Adrenal gland (tissue), 5 donors: ENCODE results near the gene B4GALT7.

Experiments used
- POLR2A ChIP-seq, 2 donors: fragments of 450-650 bp; IDR thresholded peaks; one replicate each; pipeline ENCODE4 v1.6.1; 2017; ENCODE audit warnings: antibody characterized with exemption in 2 of 2, mild to moderate bottlenecking in 2 of 2, moderate library complexity in 1 of 2
- TF ChIP-seq, protein P1 (sequence below), 6 experiments: fragments of 450-650 bp in 4 of 6; fragments of 200-600 bp in 2 of 6; sonication (generic) in 1 of 6; IDR thresholded peaks; 1 replicate in 5 of 6; 2 replicates in 1 of 6; pipeline versions ENCODE4 v1.5.1 to v1.8.0; 2016 to 2021; ENCODE audit warnings: antibody characterized with exemption in 6 of 6, mild to moderate bottlenecking in 2 of 6, moderate library complexity in 1 of 6
- donor health status: DM: no; HTN: no; CAD: no.

DNA sequence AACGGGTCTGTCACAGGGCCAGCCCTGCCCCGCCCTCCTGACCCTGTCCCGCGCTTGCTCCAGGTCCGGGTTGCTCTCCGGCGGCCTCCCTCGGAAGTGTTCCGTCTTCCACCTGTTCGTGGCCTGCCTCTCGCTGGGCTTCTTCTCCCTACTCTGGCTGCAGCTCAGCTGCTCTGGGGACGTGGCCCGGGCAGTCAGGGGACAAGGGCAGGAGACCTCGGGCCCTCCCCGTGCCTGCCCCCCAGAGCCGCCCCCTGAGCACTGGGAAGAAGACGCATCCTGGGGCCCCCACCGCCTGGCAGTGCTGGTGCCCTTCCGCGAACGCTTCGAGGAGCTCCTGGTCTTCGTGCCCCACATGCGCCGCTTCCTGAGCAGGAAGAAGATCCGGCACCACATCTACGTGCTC is 4.2 kb downstream of the B4GALT7 start:
- TF ChIP-seq, protein P1, sequence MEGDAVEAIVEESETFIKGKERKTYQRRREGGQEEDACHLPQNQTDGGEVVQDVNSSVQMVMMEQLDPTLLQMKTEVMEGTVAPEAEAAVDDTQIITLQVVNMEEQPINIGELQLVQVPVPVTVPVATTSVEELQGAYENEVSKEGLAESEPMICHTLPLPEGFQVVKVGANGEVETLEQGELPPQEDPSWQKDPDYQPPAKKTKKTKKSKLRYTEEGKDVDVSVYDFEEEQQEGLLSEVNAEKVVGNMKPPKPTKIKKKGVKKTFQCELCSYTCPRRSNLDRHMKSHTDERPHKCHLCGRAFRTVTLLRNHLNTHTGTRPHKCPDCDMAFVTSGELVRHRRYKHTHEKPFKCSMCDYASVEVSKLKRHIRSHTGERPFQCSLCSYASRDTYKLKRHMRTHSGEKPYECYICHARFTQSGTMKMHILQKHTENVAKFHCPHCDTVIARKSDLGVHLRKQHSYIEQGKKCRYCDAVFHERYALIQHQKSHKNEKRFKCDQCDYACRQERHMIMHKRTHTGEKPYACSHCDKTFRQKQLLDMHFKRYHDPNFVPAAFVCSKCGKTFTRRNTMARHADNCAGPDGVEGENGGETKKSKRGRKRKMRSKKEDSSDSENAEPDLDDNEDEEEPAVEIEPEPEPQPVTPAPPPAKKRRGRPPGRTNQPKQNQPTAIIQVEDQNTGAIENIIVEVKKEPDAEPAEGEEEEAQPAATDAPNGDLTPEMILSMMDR (IDR thresholded peaks at IDR 0.05): no peak
- no peak for TF ChIP-seq POLR2A (IDR thresholded peaks at IDR 0.05)
